Tongue (tissue), 2 donors: Measurements from ENCODE around the gene ZNF526. TPM values are rescaled to one million over a fixed set of nuclear protein-coding genes. Genes with fewer than 3 reads are reported as not detected.
"Not testable (repeated sequence)": the region's sequence is repeated elsewhere in the genome, so short reads cannot be mapped to it uniquely, and the experiment has no call there.

Experiments
- DNase-seq: peaks from one replicate; pipeline ENCODE4 v3.0.0-alpha.2; 2015
- total RNA-seq: library from RNA; depleted of rRNA; stranded (reverse); fragments of >200 nt; gene quantifications from one replicate; pipeline ENCODE4 v1.2.3, GENCODE V29; 2014

The ZNF526 gene
- total RNA-seq, 1 donor from 2014 or later: 8.5 TPM

DNA sequence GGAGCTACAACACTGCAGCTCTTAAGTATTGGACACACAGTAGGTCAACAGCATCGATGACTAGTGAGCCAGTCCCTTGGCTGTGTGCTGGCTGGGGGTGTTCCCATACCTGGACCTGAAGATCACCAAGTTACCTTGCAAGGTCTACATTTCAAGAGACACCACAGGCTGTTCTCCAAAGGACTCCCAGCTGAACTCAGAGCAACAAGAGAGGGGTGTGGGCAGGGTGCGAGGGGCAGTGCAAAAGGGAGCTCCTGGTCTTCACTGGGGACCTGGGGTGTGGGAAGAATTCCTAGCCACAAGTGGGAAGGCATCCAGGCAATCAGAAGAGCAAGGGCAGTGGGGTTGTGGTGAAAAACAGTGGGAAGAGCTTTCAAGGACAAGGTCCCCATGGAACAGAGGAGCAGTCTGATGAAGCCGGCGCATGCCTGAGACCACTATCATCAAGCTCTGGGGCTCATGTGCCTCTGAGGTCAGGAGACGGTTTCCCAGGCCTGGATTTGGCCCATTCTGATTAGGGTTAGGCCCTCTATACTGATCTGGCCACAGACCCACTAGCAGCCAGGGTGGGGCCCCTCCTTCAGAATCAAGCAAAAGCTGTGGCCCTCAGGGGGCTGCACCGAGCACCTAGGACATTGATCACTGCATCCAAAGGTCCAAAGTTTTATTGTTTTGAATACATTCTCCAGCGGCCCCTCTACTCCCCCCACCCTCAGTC, 27.0 kb downstream of the ZNF526 start:
- no peak for DNase-seq

DNA sequence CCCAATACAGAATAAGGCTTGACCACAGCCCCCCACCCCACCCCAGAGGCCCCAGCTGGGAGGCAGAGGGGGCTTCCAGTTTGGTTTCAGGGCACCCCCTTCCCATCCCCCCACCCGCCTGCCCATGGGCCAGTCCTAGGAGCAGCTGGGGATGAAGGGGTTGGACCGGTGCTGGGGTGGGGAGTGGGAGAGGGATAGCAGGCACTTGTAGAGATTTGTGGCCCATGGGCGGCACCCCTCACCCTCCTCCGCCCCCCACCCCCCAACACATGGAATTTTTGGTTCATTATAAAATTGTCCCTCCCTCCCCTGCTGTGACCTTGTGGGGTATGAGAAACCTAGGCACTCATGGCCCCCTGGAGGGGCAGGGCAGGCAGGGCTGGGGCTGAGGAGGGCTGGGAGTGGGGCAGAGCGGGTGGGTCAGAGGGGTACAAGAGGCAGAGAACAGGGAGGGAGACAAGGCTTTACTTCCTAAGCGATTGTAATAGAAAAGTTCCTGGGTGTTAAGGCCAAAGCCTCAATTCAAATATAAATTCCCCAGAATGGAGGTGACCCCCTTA, 27.6 kb downstream of the ZNF526 start:
- DNase-seq: no peak

DNA sequence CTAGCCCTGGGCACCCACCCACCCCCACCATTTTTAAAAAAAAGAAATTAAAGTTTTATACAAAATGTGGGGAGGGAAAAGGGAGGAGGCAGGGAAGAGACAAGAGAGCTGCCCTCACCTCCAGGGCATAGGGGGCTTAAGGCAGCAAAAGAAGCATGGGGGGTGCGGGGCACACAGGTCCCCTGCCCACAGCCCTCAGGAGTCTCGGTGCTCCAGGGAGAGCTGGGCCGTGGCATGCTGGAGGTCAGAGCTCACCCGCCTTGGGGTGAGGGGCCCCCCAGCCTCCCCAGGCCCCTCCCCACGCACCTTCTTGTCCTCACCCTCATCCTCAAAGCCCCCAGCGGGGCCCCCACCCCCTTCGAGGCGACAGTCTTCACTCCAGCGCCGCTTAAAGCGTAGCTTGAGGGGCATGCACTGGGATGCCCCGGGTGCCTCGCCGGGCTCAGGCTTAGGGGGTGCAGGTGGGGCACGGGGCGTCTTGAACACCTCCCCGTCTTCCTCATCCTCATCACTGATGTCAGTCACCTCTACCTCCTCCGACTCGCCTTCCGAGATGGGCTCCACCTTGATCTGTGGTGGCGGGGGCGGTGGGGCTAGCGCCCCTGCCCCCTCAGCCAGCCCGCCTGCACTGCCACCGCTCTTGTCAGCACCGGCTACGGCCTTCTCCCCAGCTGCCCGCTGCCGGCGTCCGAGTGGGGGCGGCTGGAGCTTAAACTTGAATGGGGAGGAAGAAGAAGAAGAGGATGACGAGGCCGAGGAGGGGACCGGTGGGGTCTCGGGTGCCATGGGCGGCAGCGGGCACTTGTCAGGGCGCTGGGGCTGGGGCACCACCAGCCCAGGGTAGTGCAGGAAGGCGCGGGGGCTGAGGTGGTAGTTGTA, 28.4 kb downstream of the ZNF526 start:
- DNase-seq: no peak

DNA sequence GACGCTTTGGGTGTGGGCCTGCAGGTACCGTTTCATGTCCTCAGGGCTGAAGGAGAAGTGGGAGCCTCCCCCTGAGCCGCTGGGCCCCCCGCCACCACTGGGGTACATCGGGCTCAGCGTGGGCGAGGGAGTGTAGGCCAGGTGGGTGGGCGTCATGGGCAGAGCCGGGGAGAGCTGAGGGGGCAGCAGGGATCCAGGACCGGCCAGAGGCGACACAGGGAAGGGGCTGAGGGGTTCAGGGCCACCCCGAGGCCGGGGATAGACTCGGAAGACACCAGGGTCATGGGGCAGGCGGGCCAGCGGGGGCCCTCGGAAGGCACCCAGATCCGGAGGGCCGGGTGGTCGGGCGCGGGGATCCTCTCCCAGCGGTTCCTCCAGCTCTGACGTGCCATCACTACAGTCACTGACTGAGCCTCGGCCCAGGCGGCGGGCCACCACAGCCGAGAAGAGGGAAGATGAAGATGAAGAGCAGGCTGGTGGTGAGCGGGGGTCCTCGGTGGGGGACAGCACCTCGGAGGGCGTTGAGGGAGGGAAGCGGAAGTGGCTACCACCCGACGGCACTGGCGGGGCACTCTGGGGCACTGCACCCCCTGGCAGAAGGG, 29.1 kb downstream of the ZNF526 start:
- DNase-seq: no peak

DNA sequence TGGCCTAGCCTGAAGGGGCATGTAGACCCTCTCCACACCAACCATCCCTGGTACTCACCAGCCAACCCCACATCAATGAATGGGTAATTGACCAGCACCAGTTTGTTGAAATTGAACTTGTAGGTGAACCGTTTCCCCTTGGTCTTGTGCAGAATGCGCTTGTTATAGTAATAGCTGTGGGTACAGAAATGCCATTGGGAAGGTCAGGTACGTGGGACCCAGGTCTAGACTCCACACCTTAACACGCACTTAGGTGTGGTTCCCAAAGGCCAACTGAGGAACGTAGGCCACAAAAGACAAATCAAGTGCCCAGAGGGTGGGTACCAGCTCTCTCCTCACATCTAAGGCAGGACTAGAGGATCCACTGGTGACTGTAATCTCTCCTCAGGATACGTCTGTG, 29.7 kb downstream of the ZNF526 start:
- DNase-seq: no peak

DNA sequence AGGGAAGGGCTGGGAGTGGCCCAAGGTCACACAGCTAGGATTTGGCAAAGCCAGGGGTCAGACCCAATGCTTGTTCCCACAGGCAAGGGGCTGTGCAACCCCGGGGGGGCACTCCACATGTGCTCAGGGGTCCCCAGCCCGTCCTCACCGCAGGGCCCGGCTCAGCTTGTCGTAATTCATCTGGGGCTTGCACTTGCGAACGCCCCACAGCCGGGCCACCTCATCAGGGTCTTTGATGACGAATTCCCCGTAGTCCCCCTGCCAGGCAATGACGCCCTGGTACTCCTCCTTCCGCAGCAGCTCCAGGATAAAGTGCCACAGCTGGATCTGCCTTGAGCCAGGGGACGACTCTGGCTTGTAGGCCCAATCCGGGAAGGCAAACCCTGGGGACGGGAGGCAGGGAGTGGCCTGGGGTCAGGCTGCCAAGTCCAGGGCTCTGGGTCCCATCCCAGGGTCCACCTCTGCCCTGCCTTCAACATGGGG, 30.1 kb downstream of the ZNF526 start:
- DNase-seq: peak; percentile 62

DNA sequence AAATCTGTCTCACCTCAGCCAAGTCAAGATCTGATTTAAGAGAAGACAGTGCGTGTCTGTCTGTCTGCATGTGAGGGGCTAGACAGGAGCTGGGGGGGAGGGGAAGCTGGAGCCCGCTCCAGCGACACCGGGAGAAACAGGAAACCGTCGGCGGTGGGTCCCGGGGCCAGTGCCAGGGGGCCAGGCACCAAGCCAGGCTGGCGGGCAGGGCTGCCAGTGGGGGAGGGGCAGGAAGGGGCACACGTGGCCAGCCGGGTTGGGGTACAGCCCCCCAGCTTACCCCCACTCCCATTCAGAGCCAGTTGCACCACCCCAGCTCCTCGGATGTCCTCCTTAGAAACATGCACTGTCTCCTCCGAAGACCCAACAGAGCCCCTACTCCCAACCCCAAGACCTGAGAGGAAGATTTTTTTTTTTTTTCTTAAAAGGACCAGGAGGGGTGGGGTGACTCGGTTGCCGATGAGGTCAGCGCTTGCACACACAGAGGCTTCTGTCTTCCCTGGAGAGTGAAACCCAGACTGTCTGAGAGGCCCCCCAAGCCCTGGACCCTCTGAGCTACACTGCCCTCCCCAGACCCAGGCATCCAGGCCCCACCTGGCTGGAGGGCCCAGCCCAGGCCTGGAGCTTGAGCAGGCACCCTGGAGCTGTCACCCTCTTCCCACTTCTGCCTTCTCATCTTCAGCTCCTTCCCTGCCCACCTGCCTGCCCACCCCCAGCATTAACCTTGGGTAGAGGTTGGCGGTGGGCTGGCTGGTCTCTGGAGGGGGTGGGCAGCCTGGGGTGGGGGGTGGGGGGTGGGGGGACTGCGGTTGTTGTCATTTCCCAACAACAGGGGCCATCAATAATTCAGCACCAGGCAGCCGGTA, 30.8 kb downstream of the ZNF526 start:
- peak; percentile 74 for DNase-seq

DNA sequence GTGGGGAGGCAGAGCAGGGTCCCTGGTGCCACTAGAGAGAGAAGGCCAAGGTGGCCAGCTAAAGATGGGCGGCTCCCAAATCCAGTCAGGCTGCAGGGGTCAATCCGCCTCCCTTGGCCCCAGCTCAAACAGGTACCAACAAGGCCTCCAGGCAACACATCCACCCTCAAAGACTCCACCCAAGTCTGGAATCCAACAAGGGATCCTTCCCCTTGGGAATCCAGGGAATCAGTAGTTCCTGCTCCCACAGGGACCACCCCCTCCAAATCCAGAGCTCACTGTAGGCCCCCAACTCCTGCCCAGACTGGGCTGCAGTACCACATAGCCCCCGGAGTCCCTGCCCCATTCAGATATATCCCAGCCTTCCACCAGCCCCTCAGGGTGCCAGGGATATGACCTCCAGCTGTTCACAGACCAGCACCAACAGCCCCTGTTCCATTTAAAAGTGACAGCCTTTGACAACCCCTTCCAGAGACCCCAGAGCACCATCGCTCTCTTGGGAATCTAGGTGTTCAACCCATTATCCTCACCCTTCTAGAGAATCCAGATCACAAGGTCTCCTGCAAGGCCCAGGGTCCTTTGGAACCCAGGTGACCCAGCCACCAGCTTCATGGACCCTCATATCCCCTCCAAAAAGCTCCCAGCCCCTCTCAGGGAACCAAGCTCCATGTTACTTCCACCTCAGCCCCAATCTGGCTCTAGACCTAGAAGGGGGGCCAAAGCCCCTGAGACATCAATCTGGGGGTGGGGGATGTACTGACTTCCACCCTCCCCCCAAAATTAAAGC, 31.7 kb downstream of the ZNF526 start:
- peak; percentile 14 for DNase-seq

DNA sequence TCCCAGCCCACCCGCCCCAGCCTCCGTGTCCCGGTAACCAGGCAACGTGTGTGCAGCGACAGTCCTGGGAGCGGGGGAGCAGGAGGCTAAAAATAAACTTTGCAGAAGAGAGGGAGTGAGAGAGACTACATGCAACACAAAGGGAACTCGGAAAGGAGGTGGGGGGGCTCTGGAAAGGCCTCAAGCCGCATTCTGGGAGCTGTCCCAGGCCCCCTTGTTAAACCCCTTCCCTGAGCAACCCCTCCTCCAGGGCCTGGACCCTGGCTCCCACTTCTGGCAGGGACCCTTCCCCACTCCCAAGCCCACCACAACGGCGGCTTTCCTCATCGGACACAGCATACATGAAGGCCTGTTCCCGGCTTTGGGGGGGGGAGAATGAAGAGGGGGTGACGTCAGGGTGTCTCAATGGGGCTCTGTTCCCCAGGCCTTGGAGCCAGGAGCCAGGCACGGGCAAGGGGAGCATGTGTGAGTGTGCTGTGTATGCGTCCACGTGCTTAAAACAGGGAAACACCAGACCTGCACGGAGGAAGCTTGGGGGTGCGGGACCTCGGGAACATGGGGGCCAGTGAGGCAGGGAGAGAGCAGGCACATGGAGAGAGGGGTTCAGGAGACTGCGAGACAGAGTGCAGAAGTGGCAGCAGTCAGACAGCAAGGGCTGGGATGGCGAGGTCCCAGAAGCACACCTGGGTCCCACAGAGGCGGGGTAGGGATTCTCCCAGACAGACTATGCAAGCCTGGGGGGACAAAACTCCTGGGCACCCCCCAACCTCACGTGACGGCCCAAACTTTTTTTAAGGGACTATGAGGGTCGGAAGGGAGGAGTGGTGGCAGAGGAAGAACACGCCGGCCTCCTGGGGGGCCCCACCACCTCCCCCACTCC, 32.5 kb downstream of the ZNF526 start:
- peak; percentile 83 for DNase-seq

DNA sequence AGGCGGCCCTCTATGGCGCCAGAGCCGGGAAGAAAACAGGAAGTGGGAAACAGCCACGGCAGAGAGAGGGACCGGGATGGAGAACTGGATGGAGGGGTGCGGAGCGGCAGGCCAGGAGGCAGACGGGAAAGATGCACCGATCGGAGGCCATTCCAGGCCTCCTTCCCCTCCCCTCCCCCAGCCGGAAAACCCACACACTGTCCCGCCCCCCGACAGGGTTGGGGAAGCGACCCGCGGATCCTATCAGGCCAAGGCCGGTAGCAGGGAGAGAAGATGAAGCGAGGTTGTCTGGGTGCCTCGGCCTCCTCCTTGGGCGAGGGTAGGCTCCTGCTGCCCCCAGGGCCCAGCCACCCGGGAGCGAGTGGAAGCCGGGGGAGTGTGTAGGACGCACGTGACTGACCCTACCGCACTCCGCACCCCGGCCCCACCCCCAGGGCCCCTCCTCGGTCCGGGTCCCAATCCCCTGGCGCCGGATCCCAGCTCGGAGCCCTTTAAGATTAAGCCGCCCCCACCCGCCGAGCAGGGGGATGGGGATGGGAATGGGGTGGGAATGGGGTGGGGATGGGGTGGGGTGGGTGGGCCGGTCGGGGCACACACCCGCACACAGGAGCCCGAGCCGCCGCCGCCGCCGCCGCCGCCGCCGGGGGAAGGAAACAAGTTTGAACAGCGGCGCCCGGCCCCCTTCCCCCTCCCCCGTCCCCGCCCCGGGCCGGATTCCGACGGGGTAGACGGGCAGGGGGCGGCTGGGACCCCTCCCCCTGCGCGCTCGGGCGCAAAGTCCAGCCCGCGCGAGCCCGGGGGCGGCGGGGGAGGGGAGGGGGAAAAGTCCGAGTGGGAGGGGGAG, 33.4 kb downstream of the ZNF526 start:
- peak; percentile 88 for DNase-seq

DNA sequence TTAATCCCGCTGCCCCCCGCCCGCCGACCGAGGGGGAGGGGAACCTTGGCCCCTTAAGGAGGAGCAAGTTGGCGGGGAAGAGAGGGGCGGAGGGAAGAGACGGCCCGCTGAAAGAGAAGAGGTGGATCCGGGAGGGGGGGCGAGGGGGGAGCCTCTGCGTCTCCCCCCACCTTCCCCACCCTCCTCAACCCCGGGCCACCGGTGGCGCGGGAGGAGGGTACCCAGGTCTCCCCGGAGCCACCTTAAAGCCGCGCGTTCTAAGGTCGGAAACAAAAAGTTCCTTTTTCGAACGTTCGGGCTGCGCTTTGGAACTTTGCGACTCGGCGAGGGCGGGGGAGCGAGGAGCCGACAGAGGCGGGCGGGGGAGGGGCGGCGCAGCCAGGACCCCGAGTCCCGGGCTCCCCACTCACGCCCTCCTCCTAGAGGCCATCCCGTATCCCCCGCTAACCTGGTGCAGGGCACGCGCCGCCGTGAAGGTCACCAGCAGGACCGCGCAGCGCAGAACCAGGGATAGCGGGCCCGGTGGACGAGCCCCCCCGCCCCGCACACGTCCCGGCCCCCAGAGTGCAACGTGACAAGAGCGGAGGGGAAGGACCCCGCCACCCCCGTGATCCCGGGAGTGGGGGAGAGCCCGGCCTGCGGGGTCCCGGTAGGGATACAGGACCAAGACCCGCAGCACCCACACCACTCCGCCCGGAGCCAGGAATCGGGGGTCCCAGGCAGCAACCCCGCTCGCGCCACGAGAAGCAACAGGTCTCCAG, 34.2 kb downstream of the ZNF526 start:
- peak; percentile 91 for DNase-seq

DNA sequence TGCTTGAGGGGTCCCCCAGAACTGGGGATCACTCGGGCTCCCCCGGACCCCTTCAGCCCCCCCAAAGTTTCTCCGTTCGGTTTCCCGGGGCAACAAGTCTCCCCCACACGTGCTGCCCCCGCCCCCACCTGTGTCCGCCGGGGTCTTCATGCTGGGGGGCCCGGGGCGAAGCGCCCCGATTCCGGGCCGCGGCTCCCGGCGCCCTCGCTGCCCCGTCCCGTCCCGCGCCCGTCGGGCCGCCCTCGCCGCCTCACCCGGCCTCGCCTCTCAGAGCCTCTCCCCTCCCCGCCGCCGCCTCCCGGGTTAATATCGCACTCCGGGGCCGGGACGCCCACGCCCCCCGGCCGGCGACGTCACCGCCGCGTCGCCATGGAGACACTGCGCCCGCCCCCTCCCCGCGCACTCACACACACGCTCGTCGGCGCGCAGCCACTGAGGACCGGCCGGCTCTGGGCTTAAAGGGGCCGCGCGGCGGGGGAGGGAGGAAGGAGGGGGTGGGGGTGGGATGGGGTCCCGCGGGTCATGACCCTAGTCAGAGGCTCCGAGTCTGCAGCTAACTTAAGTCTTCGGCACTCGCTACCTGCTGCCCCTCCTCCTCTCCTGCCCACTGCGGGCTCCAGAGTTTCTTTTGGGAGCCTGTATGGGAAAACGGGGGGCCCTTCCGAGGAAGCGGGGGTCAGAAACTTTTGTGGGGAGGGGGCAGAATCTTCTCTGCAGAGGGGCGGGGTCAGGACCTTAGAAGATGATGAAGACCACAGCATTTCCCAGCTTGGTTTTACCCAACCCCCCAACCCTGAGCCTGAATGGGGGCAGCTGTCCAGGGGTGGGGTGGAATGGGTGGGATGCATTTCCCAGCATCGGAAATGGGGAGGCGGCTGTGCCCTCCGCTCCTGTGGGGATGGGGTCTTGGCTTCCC, 35.0 kb downstream of the ZNF526 start, which contains the start of gene ERF:
Gene ERF (minus strand): TSS at position 279 of the 916 bp plus-strand sequence. CDS start 129 bp downstream, at position 150.
- peak; percentile 97 for DNase-seq

DNA sequence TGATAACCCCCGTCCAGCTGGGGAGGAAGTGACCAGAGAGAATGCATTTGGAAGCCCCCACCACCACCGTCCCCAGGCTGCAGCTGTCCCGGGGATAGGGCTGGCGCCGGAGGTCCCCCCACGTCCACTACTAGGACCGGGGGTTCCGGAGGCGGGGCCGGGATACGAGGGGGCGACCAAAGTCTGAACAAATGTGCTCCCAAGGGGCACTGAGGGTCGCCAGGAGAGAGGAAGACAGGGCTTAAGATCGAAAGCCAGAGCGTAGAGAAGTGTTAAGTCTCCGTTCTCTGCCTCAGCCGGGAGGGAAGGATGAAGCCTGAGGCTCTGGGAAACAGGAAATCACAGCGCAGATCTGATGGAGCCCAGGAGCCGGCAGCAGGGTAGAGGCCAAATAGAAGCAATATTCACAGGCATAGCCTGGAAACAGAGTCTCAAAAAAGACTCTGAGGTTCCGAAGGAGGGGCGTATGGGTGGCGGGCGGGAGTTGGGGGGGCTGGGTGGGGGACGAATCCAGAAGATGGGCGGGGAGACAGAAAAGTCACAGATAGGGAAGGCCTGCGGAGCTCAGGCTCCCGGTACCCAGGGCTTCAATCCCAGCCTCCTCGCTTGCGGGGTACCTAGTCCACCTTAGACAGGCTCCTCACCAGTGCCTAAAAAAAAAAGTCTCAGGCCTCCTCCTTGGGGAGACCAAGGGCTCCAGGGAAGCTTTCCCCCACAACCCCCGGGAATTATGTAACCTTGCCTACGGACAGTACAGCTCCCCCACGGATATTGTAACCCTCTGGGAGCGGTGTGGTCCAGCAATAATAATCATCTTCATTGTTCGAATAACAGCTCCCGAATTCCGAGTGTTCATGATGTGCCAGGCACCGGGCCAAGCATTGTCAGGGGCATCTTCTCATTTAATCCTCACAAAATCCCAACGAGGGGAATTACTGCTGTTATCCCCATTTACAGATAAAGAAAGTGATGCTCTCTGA, 35.9 kb downstream of the ZNF526 start:
- peak; percentile 82 for DNase-seq

DNA sequence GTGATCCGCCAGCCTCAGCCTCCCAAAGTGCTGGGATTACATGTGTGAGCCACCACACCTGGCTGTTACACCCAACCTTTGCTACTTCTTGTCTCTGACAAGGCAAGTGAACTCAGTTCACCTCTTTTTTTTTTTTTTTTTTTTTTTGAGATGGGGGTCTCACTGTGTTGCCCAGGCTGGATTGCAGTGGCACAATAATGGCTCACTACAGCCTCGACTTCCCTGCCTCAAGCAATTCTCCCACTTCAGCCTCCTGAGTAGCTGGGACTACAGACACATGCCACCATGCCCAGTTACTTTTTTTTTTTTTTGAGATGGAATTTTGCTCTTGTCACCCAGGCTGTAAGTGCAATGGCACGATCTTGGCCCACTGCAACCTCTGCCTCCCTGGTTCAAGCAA, 37.7 kb downstream of the ZNF526 start:
- DNase-seq: not testable (repeated sequence)

DNA sequence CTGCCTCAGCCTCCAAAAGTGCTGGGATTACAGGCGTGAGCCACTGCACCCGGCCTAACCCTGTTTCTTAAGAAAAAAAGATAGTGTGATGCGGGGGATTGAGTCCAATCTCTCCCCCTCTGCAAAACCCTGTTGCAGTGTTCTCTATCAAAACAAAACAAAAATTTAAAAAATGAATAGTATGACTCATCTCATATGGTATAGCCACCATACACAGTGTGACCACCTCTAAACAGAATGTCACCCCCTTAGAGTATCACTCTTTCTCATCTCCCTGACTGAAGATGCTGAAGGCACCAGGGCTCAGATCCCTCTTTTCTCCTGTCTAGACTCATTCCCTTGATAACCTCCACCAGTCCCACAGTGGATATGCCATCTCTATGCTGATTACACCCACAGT, 41.7 kb downstream of the ZNF526 start:
- no peak for DNase-seq
